Muscle of back (tissue), 11 donors: Measurements from ENCODE around the gene FKBP5. TPM values are rescaled to one million over a fixed set of nuclear protein-coding genes. Genes with fewer than 3 reads are reported as not detected.
A peak's percentile ranks its signal among the peaks of the same experiment; 100 is the strongest.
"Not testable (repeated sequence)": the region's sequence is repeated elsewhere in the genome, so short reads cannot be mapped to it uniquely, and the experiment has no call there.

ENCODE experiments used
- DNase-seq, 3 donors: peaks; one replicate each; pipeline versions ENCODE4 v3.0.0 to v3.0.0-alpha.2; 2013
- polyA plus RNA-seq, 10 donors: library from polyadenylated mRNA; unstranded; fragments of 120-200 nt; gene quantifications; one replicate each; pipeline ENCODE4 v1.2.1, GENCODE V29; 2013; ENCODE audit not compliant: insufficient read length in 10 of 10

Gene FKBP5
- polyA plus RNA-seq, 10 donors: 12.2 to 30.4 (median 17.0) TPM

DNA sequence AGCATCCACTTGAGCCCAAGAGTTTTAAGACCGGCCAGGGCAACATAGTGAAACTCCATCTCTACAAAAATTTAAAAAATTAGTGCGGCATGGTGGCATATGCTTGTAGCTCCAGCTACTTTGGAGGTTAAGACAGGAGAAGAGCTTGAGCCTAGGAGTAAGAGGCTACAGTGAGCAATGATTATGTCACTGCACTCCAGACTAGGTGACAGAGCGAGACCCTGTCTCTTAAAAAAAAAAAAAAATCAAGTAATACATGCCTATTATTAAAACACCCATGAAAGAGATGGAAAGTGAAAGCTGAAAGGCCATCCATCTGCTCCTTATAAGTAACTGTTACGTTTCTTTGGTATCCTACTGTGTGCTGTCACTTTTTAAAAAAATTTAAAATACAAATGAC lies 66.4 kb downstream of the FKBP5 start:
- no peak for DNase-seq

GRCh38 chr6:35620706-35621105 lies 68.0 kb downstream of the FKBP5 start:
- DNase-seq: no peak

DNA sequence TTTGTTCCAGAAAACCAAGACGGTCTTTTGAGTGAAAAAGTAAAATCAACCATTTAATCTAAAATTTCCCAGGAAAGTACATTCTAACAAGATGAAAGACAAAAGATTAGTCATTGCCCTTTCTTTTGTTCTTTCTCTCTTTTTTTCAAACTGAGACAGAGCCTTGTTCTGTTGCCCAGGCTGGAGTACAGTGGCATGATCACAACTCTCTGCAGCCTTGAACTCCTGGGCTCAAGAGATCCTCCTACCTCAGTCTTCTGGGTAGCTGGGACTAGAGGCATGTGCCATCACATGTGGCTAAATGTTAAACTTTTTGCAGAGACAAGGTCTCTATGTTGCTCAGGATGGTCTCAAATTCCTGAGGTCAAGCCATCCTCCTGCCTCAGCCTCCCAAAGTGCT lies 75.0 kb downstream of the FKBP5 start:
- DNase-seq: no peak

DNA sequence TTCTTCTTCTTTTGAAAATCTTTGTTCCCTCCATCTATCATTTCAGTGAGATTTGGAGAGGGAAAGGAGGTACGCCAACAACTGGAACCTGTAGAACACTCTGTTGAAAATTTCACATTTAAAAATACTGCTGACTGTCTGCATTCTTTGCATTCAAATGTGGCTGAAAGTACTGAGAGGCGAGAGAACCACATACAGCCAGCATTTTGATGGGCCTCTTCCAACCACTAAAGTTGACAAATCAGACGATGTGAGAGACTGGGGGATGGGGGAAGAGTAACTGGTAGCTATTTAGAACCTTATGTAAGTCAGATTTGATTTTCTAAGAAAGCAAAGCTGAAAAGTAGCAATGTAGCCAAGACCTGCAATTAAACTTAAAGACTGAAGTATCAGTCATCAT lies 77.5 kb downstream of the FKBP5 start:
- peak in 1 of 3 donors; percentile 52 for DNase-seq

- no peak for DNase-seq
Observed at GRCh38 chr6:35610830-35611229, 77.9 kb downstream of the FKBP5 start.

DNA sequence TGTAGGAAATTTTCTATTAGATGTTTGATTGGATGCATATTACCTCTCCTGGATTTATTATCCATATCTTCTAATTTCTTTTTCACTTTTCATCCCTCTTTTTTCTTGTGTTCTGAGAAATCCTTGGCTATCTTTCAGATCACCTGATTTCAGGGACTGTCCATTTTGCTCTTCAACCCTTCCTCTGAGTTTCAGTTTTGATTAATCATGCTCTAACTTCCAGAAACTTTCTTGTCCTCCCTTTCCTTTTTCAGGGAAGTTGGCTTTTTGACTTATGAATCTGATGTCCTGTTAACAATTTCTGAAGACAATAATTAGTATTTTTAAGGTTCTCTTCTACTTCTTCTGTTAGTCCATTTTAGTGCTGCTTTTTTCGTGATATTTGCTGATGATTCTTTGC lies 79.1 kb downstream of the FKBP5 start:
- no peak for DNase-seq

DNA sequence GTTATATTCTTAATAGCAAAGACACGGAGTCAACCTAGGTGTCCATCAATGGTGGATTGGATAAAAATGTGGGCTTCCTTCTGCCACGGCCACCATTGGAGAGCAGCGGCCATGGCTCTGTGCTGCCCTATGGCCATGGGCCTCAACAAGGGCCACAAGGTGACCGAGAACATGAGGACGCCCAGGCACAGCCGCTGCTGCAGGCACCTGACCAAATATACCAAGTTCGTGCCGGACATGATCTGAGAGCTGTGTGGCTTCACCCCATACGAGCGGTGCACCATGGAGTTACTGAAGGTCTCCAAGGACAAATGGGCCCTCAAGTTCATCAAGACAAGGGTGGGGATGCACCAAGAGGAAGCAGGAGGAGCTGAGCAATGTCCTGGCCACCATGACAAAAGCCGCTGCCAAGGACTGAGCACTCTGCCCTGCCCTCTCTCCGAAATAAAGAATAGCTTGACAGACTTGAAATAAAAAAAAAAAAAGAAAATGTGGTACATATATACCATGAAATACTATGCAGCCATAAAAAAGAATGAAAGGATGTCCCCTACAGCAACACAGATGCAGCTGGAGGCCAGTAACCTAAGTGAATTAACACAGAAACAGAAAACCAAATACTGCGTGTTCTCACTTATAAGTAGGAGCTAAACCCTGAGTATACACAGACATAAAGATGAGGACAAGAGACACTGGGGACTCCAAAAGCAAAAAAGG lies 81.0 kb downstream of the FKBP5 start:
- no peak for DNase-seq

DNA sequence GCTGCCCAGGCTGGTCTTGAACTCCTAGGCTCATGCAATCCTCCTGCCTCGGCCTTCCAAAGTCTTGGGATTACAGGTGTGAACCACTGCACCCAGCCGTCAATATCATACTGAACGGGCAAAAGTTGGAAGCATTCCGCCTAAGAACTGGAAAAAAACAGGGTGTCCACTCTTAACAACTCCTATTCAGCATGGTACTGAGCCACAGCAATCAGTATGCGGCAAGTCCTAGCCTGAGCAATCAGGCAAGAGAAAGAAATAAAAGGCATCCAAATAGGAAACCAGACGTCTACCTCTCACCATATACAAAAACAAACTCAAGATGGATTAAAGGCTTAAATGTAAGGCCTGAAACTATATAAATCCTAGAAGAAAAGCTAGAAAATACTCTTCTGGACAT lies 83.1 kb downstream of the FKBP5 start:
- DNase-seq: no peak

DNA sequence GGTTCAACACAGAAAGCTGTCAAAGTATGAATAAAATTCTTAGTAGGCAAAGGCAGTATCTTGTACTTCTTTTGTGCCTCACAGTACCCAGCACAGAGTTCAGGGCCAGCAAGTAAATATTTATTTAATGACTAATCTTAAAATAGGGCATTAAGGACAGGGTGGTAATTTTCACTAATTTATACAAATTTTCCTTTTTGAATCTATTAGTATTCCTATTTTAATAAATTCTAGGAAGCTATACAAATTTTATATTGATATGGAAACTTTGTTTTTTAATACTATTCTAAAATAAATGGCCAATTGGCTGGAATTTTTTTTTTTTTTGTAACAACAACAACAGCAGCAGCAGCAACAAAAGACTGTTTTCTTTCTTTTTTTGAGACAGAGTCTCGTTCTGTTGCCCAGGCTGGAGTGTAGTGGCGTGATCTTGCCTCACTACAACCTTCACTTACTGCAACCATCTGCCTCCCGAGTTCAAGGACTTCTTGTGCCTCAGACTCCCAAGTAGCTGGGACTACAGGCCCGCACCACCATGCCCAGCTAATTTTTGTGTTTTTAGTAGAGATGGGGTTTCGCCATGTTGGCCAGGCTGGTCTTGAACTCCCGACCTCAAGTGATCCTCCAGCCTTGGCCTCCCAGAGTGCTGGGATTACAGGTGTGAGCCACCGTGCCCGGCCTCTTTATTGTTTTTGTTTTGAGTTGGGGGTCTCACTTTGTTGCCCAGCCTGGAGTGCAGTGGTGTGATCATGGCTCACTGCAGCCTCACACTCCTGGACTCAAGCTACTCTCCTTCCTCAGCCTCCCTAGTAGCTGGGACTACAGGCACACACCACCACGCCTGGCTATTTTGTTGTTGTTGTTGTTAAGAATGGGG lies 85.2 kb downstream of the FKBP5 start:
- DNase-seq: no peak

DNA sequence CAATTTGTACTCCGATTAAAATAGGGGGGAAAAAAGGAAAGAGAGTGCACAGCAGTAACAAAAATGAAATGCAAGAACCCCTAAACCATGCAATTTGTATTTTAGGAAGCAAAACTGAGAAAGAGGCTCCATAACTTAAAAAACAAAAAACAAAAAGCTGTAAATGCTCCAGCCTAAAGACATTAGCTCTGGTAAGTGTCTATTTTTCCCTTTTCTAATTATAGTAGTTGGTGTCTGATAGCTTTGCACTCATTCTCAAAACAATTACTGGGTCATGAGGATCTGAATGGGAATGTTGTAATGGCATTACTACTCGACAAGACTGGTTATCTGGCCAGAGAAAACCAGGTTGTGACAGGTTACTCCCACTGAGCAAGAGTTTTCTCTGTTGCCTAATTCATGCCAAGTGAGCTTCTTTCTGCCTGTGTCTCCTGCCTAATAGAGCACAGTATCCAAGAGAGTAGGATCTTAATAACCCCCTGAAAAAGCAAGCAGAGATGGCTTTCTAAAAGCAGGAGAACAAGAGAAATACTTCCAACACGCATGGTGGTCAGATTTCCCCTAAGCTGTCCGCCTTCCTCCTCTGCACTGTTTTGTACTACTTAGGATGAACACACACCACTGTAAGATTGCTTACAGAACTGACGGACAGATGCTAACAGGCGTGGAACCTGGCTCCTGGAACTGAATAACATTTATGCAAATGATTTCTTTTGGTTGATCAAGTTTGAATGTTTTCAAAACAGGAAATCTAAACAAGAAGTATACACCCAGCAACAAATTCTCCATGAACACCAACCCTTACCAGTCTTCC lies 86.4 kb downstream of the FKBP5 start:
- DNase-seq: peak in 1 of 3 donors; percentile 40

GRCh38 chr6:35601331-35602132 lies 87.2 kb downstream of the FKBP5 start:
- DNase-seq: peak in 2 of 3 donors; percentile 67 to 69

DNA sequence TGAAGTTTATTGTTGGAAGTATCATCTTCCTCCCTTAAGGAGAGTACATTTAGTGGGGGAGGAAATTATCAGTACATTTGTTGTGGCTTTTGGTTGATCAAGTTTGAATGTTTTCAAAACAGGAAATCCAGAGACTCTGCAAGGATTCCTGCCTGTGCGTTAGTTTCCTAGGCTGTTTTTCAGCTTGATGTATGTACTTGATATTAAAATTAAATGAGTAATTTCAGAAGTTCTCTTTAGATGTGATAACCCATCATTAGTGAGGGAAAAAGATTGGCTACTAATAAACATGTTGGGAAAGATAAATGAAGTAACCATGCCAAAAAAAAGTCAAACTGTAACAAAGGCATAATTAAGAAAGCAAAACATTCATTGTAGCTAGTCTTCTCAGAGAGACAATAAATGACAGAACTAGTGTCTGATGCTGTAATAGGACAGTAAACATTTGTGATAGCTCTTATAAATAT lies 88.0 kb downstream of the FKBP5 start:
- peak in 1 of 3 donors; percentile 31 for DNase-seq

GRCh38 chr6:35599761-35600658 lies 88.7 kb downstream of the FKBP5 start:
- DNase-seq: peak in 1 of 3 donors; percentile 27

DNA sequence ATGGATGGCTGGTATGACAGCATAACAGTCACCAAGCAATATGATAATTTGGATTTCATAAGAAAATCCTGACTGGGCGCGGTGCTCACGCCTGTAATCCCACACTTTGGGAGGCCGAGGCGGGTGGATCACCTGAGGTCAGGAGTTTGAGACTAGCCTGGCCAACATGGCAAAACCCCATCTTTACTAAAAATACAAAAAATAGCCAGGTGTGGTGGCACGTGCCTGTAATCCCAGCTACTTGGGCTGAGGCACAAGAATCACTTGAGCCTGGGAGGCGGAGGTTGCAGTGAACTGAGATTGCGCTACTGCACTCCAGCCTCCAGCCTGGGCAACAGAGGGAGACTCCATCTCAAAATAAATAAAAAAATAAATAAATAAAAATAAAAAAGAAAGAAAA lies 90.1 kb downstream of the FKBP5 start:
- DNase-seq: not testable (repeated sequence)

- peak in 2 of 3 donors; percentile 48 to 89 for DNase-seq
Observed at GRCh38 chr6:35596448-35597442, 92.0 kb downstream of the FKBP5 start.

GRCh38 chr6:35594503-35595186 lies 94.1 kb downstream of the FKBP5 start:
- no peak for DNase-seq

GRCh38 chr6:35592178-35592577 lies 96.5 kb downstream of the FKBP5 start:
- DNase-seq: no peak

DNA sequence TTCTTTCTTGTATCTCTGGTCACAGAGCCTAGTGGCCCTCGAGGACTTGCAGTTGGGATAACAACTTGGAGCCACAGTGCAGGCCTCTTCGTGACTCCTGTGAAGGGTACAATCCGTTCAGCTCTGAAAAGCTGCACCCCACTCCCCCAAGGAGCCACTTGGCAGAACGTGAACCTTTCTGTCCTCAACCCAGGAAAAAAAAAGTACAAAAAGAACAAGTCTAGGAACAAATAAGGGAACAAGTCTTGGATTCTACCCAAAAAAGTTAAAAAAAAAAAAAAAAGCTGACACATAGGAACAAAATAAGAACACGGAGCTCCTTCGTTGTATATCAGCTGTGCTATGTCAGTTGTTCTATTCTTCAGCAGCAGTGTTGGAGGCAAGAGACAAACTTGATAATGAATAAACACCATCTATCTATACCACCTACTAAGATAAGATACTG lies 98.1 kb downstream of the FKBP5 start:
- DNase-seq: peak in 2 of 3 donors; percentile 20 to 83
